ENCODE results near the gene MAGEA9B. TPM values are rescaled to one million over a fixed set of nuclear protein-coding genes. Genes with fewer than 3 reads are reported as not detected.
"Not testable (repeated sequence)": the region's sequence is repeated elsewhere in the genome, so short reads cannot be mapped to it uniquely, and the experiment has no call there.

Gene MAGEA9B
- total RNA-seq, 2 donors from 2014 or later: not detected

DNA sequence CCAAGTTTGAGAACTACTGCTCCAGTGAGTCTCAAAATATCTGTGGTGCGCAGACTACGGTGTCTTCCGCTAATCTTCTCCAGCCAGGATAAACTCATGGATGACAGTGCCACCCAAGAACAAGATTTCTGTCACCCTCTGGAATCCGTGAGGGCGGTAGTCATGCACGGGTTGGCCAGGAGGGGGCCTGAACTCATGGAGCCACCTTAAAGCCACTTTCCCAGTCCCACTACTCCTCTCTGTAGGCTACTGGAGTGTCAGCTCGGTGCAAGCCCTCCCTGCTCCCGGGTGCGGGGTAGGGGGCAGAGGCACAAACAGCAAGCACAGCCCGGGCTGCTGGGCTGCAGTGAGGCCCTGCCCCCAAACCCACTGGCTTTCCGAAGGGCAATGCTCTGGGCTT lies 11.3 kb upstream of the MAGEA9B start:
- not testable (repeated sequence) for H3K27ac Mint-ChIP-seq; H3K27me3 ChIP-seq (ENCODE audit: control insufficient read depth, insufficient read depth, low read length, poor library complexity, severe bottlenecking); H3K27ac ChIP-seq (ENCODE audit: low read depth, low read length); H3K4me3 Mint-ChIP-seq; H3K4me1 ChIP-seq (ENCODE audit: control insufficient read depth, insufficient read depth, low read length); H3K4me1 Mint-ChIP-seq; DNase-seq; H3K4me3 ChIP-seq (ENCODE audit: low read length); H3K9ac ChIP-seq (ENCODE audit: extremely low read depth, low read length, poor library complexity, severe bottlenecking); H3K36me3 Mint-ChIP-seq (ENCODE audit: low read depth); H3K27me3 Mint-ChIP-seq (ENCODE audit: insufficient read depth); H3K9me3 ChIP-seq (ENCODE audit: control insufficient read depth, low read length)
- TF ChIP-seq, protein P1, sequence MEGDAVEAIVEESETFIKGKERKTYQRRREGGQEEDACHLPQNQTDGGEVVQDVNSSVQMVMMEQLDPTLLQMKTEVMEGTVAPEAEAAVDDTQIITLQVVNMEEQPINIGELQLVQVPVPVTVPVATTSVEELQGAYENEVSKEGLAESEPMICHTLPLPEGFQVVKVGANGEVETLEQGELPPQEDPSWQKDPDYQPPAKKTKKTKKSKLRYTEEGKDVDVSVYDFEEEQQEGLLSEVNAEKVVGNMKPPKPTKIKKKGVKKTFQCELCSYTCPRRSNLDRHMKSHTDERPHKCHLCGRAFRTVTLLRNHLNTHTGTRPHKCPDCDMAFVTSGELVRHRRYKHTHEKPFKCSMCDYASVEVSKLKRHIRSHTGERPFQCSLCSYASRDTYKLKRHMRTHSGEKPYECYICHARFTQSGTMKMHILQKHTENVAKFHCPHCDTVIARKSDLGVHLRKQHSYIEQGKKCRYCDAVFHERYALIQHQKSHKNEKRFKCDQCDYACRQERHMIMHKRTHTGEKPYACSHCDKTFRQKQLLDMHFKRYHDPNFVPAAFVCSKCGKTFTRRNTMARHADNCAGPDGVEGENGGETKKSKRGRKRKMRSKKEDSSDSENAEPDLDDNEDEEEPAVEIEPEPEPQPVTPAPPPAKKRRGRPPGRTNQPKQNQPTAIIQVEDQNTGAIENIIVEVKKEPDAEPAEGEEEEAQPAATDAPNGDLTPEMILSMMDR (conservative IDR thresholded peaks at IDR 0.05): peak; percentile 41
- peaks cover 15% of the 10 kb centered on the region for H3K36me3 ChIP-seq (ENCODE audit: control insufficient read depth, insufficient read depth, low read length)
- WGBS, 2 experiments (ENCODE audit: insufficient coverage in 1 of 2, insufficient read length in 1 of 2): 29% methylated on average over 3 of the region's 11 CpGs; no CpG with 5 or more reads in 1 of the 2 experiments
- peaks cover 12% of the 10 kb centered on the region for H3K9me3 Mint-ChIP-seq

GRCh38 chrX:149595943-149596342 lies 8.7 kb upstream of the MAGEA9B start:
- H3K4me1 Mint-ChIP-seq; H3K9ac ChIP-seq (ENCODE audit: extremely low read depth, low read length, poor library complexity, severe bottlenecking); H3K4me3 Mint-ChIP-seq; H3K27ac Mint-ChIP-seq; H3K4me3 ChIP-seq (ENCODE audit: low read length); H3K9me3 ChIP-seq (ENCODE audit: control insufficient read depth, low read length); DNase-seq; H3K36me3 ChIP-seq (ENCODE audit: control insufficient read depth, insufficient read depth, low read length); H3K36me3 Mint-ChIP-seq (ENCODE audit: low read depth); H3K27me3 Mint-ChIP-seq (ENCODE audit: insufficient read depth); H3K4me1 ChIP-seq (ENCODE audit: control insufficient read depth, insufficient read depth, low read length); H3K27me3 ChIP-seq (ENCODE audit: control insufficient read depth, insufficient read depth, low read length, poor library complexity, severe bottlenecking); H3K27ac ChIP-seq (ENCODE audit: low read depth, low read length); H3K9me3 Mint-ChIP-seq: not testable (repeated sequence)
- WGBS, 2 experiments (ENCODE audit: insufficient coverage in 1 of 2, insufficient read length in 1 of 2): no CpG with 5 or more reads among the region's 7 CpGs

DNA sequence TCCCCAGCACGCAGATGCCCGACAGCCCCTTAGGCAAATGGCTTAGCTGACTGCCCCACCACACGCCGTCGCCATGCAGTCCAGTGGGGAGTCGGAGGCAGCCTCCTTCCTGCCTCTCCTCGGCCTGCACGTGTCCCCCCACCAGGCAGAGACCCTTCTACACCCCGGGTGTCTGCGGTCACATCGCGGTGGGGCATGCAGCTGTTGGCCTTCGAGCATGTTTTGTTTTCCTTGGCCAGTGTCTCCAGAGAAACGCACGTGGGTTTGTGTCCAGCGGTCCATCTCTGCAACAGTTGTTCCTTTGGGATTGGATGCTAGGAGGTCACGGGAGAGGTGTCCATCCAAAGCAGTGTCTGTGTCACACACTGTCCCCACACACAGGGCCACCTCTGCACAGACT lies 8.0 kb upstream of the MAGEA9B start, which contains the start of gene HSFX2:
HSFX2 (minus strand) TSS at position 101 of the 400 bp plus-strand sequence. CDS start 614 bp downstream, outside the sequence.
- H3K27me3 ChIP-seq (ENCODE audit: control insufficient read depth, insufficient read depth, low read length, poor library complexity, severe bottlenecking); H3K4me1 Mint-ChIP-seq; H3K36me3 Mint-ChIP-seq (ENCODE audit: low read depth); H3K4me3 ChIP-seq (ENCODE audit: low read length); H3K9ac ChIP-seq (ENCODE audit: extremely low read depth, low read length, poor library complexity, severe bottlenecking); H3K4me3 Mint-ChIP-seq; H3K36me3 ChIP-seq (ENCODE audit: control insufficient read depth, insufficient read depth, low read length); DNase-seq; H3K27me3 Mint-ChIP-seq (ENCODE audit: insufficient read depth); H3K9me3 Mint-ChIP-seq; H3K9me3 ChIP-seq (ENCODE audit: control insufficient read depth, low read length); H3K27ac ChIP-seq (ENCODE audit: low read depth, low read length); H3K4me1 ChIP-seq (ENCODE audit: control insufficient read depth, insufficient read depth, low read length); H3K27ac Mint-ChIP-seq: not testable (repeated sequence)
- WGBS, 2 experiments (ENCODE audit: insufficient coverage in 1 of 2, insufficient read length in 1 of 2): no CpG with 5 or more reads among the region's 17 CpGs

DNA sequence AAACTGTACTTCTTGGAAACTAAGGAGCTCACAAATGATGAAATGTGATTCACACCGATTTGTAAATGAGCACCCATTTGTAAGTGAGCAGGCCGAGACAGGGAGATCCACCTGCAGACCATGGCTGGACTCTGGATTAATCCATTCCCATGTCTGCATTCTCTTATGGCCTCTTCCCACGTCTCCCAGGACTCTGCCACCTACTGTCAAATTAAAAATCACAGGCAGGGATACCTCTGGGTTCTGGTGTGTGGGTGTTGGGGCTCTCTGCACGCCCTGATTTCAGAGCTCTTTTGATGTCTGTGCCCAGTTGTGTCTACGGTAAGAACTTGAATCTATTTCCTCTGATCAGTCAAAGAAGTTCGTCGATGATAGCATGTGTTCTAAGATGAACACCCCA lies 3.7 kb upstream of the MAGEA9B start:
- H3K9ac ChIP-seq (ENCODE audit: extremely low read depth, low read length, poor library complexity, severe bottlenecking); H3K4me1 ChIP-seq (ENCODE audit: control insufficient read depth, insufficient read depth, low read length); DNase-seq; H3K4me3 Mint-ChIP-seq; H3K27me3 Mint-ChIP-seq (ENCODE audit: insufficient read depth); H3K27me3 ChIP-seq (ENCODE audit: control insufficient read depth, insufficient read depth, low read length, poor library complexity, severe bottlenecking); H3K27ac ChIP-seq (ENCODE audit: low read depth, low read length); H3K4me3 ChIP-seq (ENCODE audit: low read length); H3K9me3 ChIP-seq (ENCODE audit: control insufficient read depth, low read length); H3K9me3 Mint-ChIP-seq; H3K4me1 Mint-ChIP-seq; H3K36me3 ChIP-seq (ENCODE audit: control insufficient read depth, insufficient read depth, low read length); H3K36me3 Mint-ChIP-seq (ENCODE audit: low read depth); H3K27ac Mint-ChIP-seq: not testable (repeated sequence)
- no CpG with 5 or more reads among the region's 7 CpGs for WGBS, 2 experiments (ENCODE audit: insufficient coverage in 1 of 2, insufficient read length in 1 of 2)

DNA sequence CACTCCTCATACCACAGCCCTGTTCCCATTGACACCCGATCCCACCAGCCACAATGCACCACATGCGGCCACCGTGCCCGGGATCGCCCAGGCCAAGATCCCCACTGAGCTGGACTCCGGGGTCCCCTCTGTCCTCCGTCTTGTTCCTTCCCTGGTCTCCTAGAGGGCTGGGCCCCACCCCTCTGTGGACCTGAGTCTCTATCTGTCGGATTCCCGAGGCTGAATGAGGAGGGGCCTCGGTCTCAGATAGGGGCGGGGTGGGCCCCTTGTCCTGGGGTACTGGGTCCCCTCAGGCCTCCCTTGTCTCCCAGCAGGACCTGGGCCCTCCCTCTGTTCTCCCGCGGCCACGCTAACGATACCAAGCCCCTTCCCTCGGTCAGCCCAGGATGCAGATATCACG lies 1.6 kb downstream of the MAGEA9B start:
- WGBS, 2 experiments (ENCODE audit: insufficient coverage in 1 of 2, insufficient read length in 1 of 2): 100% methylated on average over 3 of the region's 17 CpGs; no CpG with 5 or more reads in 1 of the 2 experiments
- not testable (repeated sequence) for H3K4me1 Mint-ChIP-seq; H3K27ac Mint-ChIP-seq; H3K4me3 ChIP-seq (ENCODE audit: low read length); H3K9ac ChIP-seq (ENCODE audit: extremely low read depth, low read length, poor library complexity, severe bottlenecking); DNase-seq; H3K4me1 ChIP-seq (ENCODE audit: control insufficient read depth, insufficient read depth, low read length); H3K27me3 ChIP-seq (ENCODE audit: control insufficient read depth, insufficient read depth, low read length, poor library complexity, severe bottlenecking); H3K36me3 Mint-ChIP-seq (ENCODE audit: low read depth); H3K36me3 ChIP-seq (ENCODE audit: control insufficient read depth, insufficient read depth, low read length); H3K9me3 Mint-ChIP-seq; H3K27me3 Mint-ChIP-seq (ENCODE audit: insufficient read depth); H3K9me3 ChIP-seq (ENCODE audit: control insufficient read depth, low read length); H3K27ac ChIP-seq (ENCODE audit: low read depth, low read length); H3K4me3 Mint-ChIP-seq

DNA sequence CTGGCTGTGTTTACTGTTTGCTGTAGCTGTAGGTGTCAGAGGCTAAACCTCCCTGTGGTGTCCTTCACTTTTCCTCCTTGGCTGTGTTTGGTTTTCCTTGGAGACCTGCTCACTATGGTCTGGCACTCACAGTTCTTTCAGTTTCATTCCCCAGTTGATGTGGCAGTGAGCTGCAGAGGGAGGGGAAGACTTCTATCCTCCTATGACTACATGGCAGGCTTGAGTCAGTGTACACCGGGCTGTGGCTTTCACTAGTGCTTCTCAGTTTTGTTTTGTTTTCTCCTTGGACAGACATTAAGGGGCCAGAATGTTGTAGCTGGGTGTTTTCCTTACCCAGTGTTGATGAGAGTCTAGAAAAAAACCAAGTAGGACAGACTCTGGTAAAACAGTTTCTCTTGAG lies 13.8 kb downstream of the MAGEA9B start:
- no CpG with 5 or more reads among the region's 1 CpG for WGBS, 2 experiments (ENCODE audit: insufficient coverage in 1 of 2, insufficient read length in 1 of 2)
- not testable (repeated sequence) for DNase-seq; H3K9ac ChIP-seq (ENCODE audit: extremely low read depth, low read length, poor library complexity, severe bottlenecking); H3K27me3 ChIP-seq (ENCODE audit: control insufficient read depth, insufficient read depth, low read length, poor library complexity, severe bottlenecking); H3K36me3 Mint-ChIP-seq (ENCODE audit: low read depth); H3K36me3 ChIP-seq (ENCODE audit: control insufficient read depth, insufficient read depth, low read length); H3K4me3 ChIP-seq (ENCODE audit: low read length); H3K4me1 ChIP-seq (ENCODE audit: control insufficient read depth, insufficient read depth, low read length); H3K27me3 Mint-ChIP-seq (ENCODE audit: insufficient read depth); H3K27ac ChIP-seq (ENCODE audit: low read depth, low read length); H3K9me3 ChIP-seq (ENCODE audit: control insufficient read depth, low read length); H3K4me3 Mint-ChIP-seq; H3K27ac Mint-ChIP-seq
- Mint-ChIP-seq H3K4me1 (peaks cover 11% of the 10 kb centered on the region), H3K9me3 (peaks cover 21% of the 10 kb centered on the region)

All from endodermal cell (in vitro differentiated cells).